A549 (cell line): ENCODE results near the gene LDLRAD3. TPM values are rescaled to one million over a fixed set of nuclear protein-coding genes. Genes with fewer than 3 reads are reported as not detected.

Experiments used
- ATAC-seq, 2 experiments: fragments of 200-7000 bp in 1 of 2; fragments of >200 bp in 1 of 2; cut with Nextera tagmentation in 1 of 2; cut with Tn5 transposase in 1 of 2; 3 replicates each; pipeline versions ENCODE4 v1.8.0 to v1.9.1; 2018 to 2020; ENCODE audit warnings: mild to moderate bottlenecking in 1 of 2, moderate library complexity in 1 of 2
- CTCF ChIA-PET: fragments of 300-600 bp; sonication (Branson Sonifier 250); formaldehyde crosslinking; extraction: SDS; loops from one replicate; lab custom pipeline; 2021; ENCODE audit warnings: antibody characterized with exemption, inconsistent platforms; lab: Yijun Ruan, JAX
- POLR2A ChIA-PET: fragments of 350-600 bp; formaldehyde crosslinking; extraction: SDS; loops from one replicate; lab custom pipeline; 2021; ENCODE audit warnings: antibody characterized with exemption, inconsistent platforms; lab: Yijun Ruan, JAX
- DNase-seq, 2 experiments: peaks; one replicate each; pipeline versions ENCODE4 v3.0.0 to v3.0.0-alpha.2; 2011 to 2016; ENCODE audit warnings: low read depth in 1 of 2, low spot score in 1 of 2
- FAIRE-seq: peaks from 2 replicates; lab custom pipeline; 2011; peaks lifted over from hg19 to GRCh38; lab: Jason Lieb, UNC
- H3K27ac ChIP-seq, 2 experiments: fragments of >200 bp; sonication (Bioruptor Twin); formaldehyde crosslinking; 3 replicates each; pipeline ENCODE4 v1.5.1; 2016 to 2017
- H3K4me1 ChIP-seq: fragments of >200 bp; sonication (Bioruptor Twin); formaldehyde crosslinking; 3 replicates; pipeline ENCODE4 v1.6.1; 2016
- H3K4me2 ChIP-seq: fragments of >200 bp; sonication (Bioruptor Twin); formaldehyde crosslinking; 3 replicates; pipeline ENCODE4 v1.6.1; 2016
- H3K4me3 ChIP-seq: fragments of >200 bp; sonication (Bioruptor Twin); formaldehyde crosslinking; 3 replicates; pipeline ENCODE4 v1.5.1; 2016
- H3K9me3 ChIP-seq: fragments of >200 bp; sonication (Bioruptor Twin); formaldehyde crosslinking; 3 replicates; pipeline ENCODE4 v1.6.1; 2016
- BHLHE40 ChIP-seq: IDR thresholded peaks from 2 replicates; pipeline ENCODE4 v1.6.1; 2012; ENCODE audit warnings: low read depth, low read length, inconsistent platforms
- CBX8 ChIP-seq: fragments of 200-600 bp; sonication (generic); IDR thresholded peaks from 2 replicates; pipeline ENCODE4 v1.6.1; 2016
- CHD4 ChIP-seq: fragments of 200-600 bp; sonication (generic); IDR thresholded peaks from 2 replicates; pipeline ENCODE4 v1.6.1; 2016; ENCODE audit warnings: antibody characterized with exemption, mild to moderate bottlenecking, borderline replicate concordance
- EHF ChIP-seq: fragments of 250-450 bp; sonication (Bioruptor Pico); IDR thresholded peaks from 2 replicates; pipeline ENCODE4 v1.5.0; 2020; ENCODE audit warnings: mild to moderate bottlenecking
- EHMT2 ChIP-seq: fragments of 200-600 bp; sonication (generic); IDR thresholded peaks from 2 replicates; pipeline ENCODE4 v1.6.1; 2016; ENCODE audit warnings: antibody characterized with exemption, low read depth, mild to moderate bottlenecking, moderate library complexity
- FOSB ChIP-seq: fragments of 250-450 bp; sonication (Bioruptor Pico); IDR thresholded peaks from 2 replicates; pipeline ENCODE4 v1.5.0; 2020; ENCODE audit warnings: mild to moderate bottlenecking, moderate library complexity
- FOSL2 ChIP-seq, 2 experiments: fragments of 450-650 bp in 1 of 2; fragments of >200 bp in 1 of 2; sonication (Bioruptor Twin) in 1 of 2; formaldehyde crosslinking; IDR thresholded peaks; 2 replicates each; pipeline versions ENCODE4 v1.5.0 to v1.6.1; 2016 to 2020; ENCODE audit warnings: mild to moderate bottlenecking in 1 of 2, moderate library complexity in 1 of 2
- GATA3 ChIP-seq: IDR thresholded peaks from 2 replicates; pipeline ENCODE4 v1.6.1; 2012; ENCODE audit warnings: borderline replicate concordance
- JUNB ChIP-seq: fragments of >200 bp; sonication (Bioruptor Twin); formaldehyde crosslinking; IDR thresholded peaks from 2 replicates; pipeline ENCODE4 v1.6.1; 2016
- KDM1A ChIP-seq: fragments of 200-600 bp; sonication (generic); IDR thresholded peaks from 2 replicates; pipeline ENCODE4 v1.6.1; 2016; ENCODE audit warnings: low read depth, mild to moderate bottlenecking
- KDM5A ChIP-seq: fragments of 200-600 bp; sonication (generic); IDR thresholded peaks from 2 replicates; pipeline ENCODE4 v1.6.1; 2016; ENCODE audit warnings: antibody characterized with exemption, mild to moderate bottlenecking
- MYC ChIP-seq: IDR thresholded peaks from 2 replicates; pipeline ENCODE4 v1.6.1; 2012; ENCODE audit warnings: mild to moderate bottlenecking, inconsistent platforms, low read length, improper control_type of control experiment, borderline replicate concordance
- POLR2A ChIP-seq: IDR thresholded peaks from 2 replicates; pipeline ENCODE4 v1.6.1; 2012; ENCODE audit warnings: mild to moderate bottlenecking, low read length
- RCOR1 ChIP-seq: fragments of 150-350 bp; IDR thresholded peaks from 2 replicates; pipeline ENCODE4 v1.6.1; 2014; ENCODE audit warnings: antibody characterized with exemption, low read length, low read depth
- SREBF2 ChIP-seq: fragments of 450-650 bp; IDR thresholded peaks from 2 replicates; pipeline ENCODE4 v1.6.1; 2014; ENCODE audit warnings: mild to moderate bottlenecking, moderate library complexity
- TFCP2L1 ChIP-seq: fragments of 250-450 bp; sonication (Bioruptor Pico); IDR thresholded peaks from 2 replicates; pipeline ENCODE4 v1.5.0; 2021; ENCODE audit warnings: mild to moderate bottlenecking
- ZSCAN20 ChIP-seq: fragments of 250-450 bp; sonication (Bioruptor Pico); IDR thresholded peaks from 2 replicates; pipeline ENCODE4 v1.8.0; 2022; ENCODE audit warnings: mild to moderate bottlenecking, moderate library complexity
- WGBS: methylation state at CpG from one replicate; pipeline ENCODE4 v1.1.6; 2017; ENCODE audit errors: missing lambda C conversion rate; 5-methylcytosine and 5-hydroxymethylcytosine counted together
- polyA plus RNA-seq, 4 experiments: library from polyadenylated mRNA; depleted of rRNA in 3 of 4; stranded (reverse); fragments of >200 nt; fragmentation: RNase III in 1 of 4; extraction: RNeasy Plus Mini Kit Qiagen cat#74134 plus additional on column Dnase treatment in 1 of 4; gene quantifications; 2 replicates in 3 of 4; 3 replicates in 1 of 4; pipeline ENCODE4 v1.2.3, GENCODE V29; 2011 to 2017
- TF ChIP-seq, protein P1 (sequence below): fragments of 150-350 bp; IDR thresholded peaks from 2 replicates; pipeline ENCODE4 v1.6.1; 2014; ENCODE audit warnings: low read depth, mild to moderate bottlenecking, low read length
- TF ChIP-seq, protein P2 (sequence below): fragments of >200 bp; sonication (Bioruptor Twin); formaldehyde crosslinking; IDR thresholded peaks from 3 replicates; pipeline ENCODE4 v1.6.1; 2016
- TF ChIP-seq, protein P3 (sequence below): IDR thresholded peaks from 2 replicates; pipeline ENCODE4 v1.6.1; 2012
- TF ChIP-seq, protein P4 (sequence below): fragments of 450-650 bp; IDR thresholded peaks from 2 replicates; pipeline ENCODE4 v1.6.1; 2014; ENCODE audit warnings: antibody characterized with exemption

Gene LDLRAD3
- polyA plus RNA-seq, 2 of the 4 experiments (the other 2 are of a cell fraction) = 10.5 to 13.2 TPM

DNA sequence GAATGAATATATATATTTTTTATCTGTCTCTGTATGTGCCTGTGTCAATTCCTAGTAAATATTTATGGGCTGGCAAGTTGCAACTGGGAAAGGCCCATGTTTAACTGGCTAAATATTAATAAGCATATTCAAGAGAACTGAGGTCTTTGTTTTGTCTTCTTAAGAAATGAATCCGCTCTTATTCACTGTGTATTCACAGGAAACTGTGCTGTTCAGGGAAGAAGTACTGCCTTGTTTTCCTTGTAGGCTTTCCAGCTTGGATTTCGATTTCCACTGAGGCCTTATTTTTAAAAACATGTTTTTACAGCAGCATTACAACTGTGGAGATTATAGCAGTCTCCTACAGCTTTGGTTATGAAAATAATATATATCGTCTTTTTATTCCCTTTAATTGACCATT is 64.7 kb downstream of the LDLRAD3 start:
- DNase-seq (no peak), ATAC-seq (no peak), FAIRE-seq (no peak)
- ChIA-PET CTCF (no interaction called here), POLR2A (no interaction called here)
- H3K4me1 ChIP-seq = peaks cover 40% of the 10 kb centered on the region
- 64% methylated on average over 3 of the region's 3 CpGs for WGBS
- peaks cover 7% of the 10 kb centered on the region; the same call in 2 of the 3 replicates for H3K9me3 ChIP-seq
- H3K4me3 ChIP-seq = no peak overlapping the region
- TF ChIP-seq FOSL2 (IDR thresholded peaks at IDR 0.05) (no peak), FOSL2 (CRISPR knock-in tag; IDR thresholded peaks at IDR 0.05) (no peak), CBX8 (no peak), FOSB (CRISPR knock-in tag) (no peak), MYC (no peak), TFCP2L1 (CRISPR knock-in tag) (no peak)
- TF ChIP-seq, protein P1, sequence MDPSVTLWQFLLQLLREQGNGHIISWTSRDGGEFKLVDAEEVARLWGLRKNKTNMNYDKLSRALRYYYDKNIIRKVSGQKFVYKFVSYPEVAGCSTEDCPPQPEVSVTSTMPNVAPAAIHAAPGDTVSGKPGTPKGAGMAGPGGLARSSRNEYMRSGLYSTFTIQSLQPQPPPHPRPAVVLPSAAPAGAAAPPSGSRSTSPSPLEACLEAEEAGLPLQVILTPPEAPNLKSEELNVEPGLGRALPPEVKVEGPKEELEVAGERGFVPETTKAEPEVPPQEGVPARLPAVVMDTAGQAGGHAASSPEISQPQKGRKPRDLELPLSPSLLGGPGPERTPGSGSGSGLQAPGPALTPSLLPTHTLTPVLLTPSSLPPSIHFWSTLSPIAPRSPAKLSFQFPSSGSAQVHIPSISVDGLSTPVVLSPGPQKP = no peak
- TF ChIP-seq, all 56 proteins: peak for 0
- Histone ChIP-seq H3K4me2 (peak overlapping the region; percentile 68; the same call in 2 of the 3 replicates), H3K27ac (peak overlapping the region in 1 of 2 experiments; percentile 54; a peak in 1 of 6 replicates)

DNA sequence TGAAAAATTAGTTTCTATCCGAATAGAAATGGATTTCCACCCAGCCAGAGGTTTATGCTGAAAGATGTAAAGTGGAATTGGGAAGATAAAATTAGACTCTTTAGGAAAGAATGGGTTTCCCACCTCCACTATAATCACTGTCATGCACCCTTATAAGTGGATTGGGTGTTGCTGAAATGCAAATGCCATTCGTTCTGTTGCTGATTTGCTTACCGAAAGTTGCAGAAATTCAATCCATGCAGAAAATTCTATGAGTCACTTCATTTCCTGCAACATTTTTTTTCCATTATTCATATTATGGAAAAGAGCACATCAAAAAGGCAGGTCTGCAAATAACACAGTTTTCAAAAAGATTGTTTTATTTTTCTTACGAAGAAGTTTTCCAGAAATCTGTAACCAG is 65.6 kb downstream of the LDLRAD3 start:
- Histone ChIP-seq H3K4me3 (no peak overlapping the region), H3K27ac (peak overlapping the region; percentile 1 to 54; a peak in 2 of 6 replicates), H3K9me3 (peaks cover 5% of the 10 kb centered on the region; the same call in 2 of the 3 replicates), H3K4me2 (peak overlapping the region; percentile 68), H3K4me1 (peaks cover 40% of the 10 kb centered on the region)
- ChIA-PET CTCF (interaction anchor here (1.5 kb wide), 1 partner anchor 187 kb away, joined by 5 read pairs; no protein-coding TSS in a partner anchor), POLR2A (no interaction called here)
- DNase-seq (peak in 1 of 2 experiments; percentile 14), FAIRE-seq (no peak), ATAC-seq (no peak; a peak in 1 of 6 replicates)
- WGBS = 19% methylated on average over 4 of the region's 4 CpGs
- TF ChIP-seq, protein P2, sequence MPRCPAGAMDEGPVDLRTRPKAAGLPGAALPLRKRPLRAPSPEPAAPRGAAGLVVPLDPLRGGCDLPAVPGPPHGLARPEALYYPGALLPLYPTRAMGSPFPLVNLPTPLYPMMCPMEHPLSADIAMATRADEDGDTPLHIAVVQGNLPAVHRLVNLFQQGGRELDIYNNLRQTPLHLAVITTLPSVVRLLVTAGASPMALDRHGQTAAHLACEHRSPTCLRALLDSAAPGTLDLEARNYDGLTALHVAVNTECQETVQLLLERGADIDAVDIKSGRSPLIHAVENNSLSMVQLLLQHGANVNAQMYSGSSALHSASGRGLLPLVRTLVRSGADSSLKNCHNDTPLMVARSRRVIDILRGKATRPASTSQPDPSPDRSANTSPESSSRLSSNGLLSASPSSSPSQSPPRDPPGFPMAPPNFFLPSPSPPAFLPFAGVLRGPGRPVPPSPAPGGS = no peak
- TF ChIP-seq FOSL2 (IDR thresholded peaks at IDR 0.05) (no peak), FOSL2 (CRISPR knock-in tag; IDR thresholded peaks at IDR 0.05) (peak; percentile 57)

DNA sequence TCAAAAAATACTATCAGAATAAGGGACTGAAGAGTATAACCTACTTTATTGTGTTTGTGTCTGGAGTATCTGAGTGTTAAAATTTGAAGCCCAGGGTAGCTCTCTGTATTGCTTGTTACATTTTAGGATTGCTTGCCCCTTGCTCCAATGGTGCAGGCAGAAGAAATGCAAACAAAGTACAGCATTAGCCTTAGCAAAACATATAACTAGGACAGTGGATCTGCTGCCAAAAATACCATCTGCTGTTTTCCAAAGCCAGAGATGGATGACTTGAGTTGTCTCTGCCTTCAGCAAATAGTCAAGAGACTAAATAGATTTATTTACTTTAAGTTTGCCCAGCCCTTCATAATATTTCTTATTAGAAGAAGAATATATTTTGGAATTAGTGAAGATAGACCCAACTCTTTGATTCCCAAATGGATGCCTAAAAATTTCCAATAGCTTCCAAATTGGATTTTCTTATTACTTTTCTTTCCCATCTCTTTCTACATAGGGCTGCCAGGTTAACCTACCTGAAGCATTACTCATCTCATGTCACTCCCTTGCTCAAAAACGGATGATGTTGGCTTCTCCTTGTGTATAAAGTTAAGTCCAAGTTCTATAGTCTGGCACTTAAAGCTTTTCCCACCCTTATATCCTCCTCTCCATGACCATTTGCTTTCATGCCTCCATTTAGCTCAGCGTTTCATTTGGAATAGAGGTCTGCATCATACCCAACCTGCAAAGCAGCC is 66.3 kb downstream of the LDLRAD3 start:
- Histone ChIP-seq H3K9me3 (no peaks in the 10 kb centered on the region), H3K4me2 (peak overlapping the region; percentile 68), H3K4me1 (peaks cover 40% of the 10 kb centered on the region), H3K27ac (peak overlapping the region in 1 of 2 experiments; percentile 27; a peak in 1 of 6 replicates), H3K4me3 (no peak overlapping the region)
- ChIA-PET CTCF (interaction anchor here (1.2 to 1.5 kb wide), 2 partner anchors 28 to 188 kb away, joined by 3 to 5 read pairs; no protein-coding TSS in a partner anchor), POLR2A (no interaction called here)
- 50% methylated on average over 2 of the region's 2 CpGs for WGBS
- TF ChIP-seq EHMT2 (no peak), JUNB (no peak), SREBF2 (no peak), KDM5A (no peak), CHD4 (no peak), KDM1A (no peak), RCOR1 (no peak), POLR2A (no peak), GATA3 (no peak), EHF (no peak), BHLHE40 (no peak), ZSCAN20 (CRISPR knock-in tag) (no peak)
- TF ChIP-seq, protein P3, sequence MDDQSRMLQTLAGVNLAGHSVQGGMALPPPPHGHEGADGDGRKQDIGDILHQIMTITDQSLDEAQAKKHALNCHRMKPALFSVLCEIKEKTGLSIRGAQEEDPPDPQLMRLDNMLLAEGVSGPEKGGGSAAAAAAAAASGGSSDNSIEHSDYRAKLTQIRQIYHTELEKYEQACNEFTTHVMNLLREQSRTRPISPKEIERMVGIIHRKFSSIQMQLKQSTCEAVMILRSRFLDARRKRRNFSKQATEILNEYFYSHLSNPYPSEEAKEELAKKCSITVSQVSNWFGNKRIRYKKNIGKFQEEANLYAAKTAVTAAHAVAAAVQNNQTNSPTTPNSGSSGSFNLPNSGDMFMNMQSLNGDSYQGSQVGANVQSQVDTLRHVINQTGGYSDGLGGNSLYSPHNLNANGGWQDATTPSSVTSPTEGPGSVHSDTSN = no peak
- TF ChIP-seq, protein P2 = no peak
- TF ChIP-seq, protein P4, sequence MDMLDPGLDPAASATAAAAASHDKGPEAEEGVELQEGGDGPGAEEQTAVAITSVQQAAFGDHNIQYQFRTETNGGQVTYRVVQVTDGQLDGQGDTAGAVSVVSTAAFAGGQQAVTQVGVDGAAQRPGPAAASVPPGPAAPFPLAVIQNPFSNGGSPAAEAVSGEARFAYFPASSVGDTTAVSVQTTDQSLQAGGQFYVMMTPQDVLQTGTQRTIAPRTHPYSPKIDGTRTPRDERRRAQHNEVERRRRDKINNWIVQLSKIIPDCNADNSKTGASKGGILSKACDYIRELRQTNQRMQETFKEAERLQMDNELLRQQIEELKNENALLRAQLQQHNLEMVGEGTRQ = no peak
- ATAC-seq = no peak; a peak in 1 of 6 replicates
- no peak for DNase-seq
- no peak for FAIRE-seq
